Medulla oblongata (tissue), 1 donor: ENCODE data around the gene PRPF8.
"Not testable (repeated sequence)": the region's sequence is repeated elsewhere in the genome, so short reads cannot be mapped to it uniquely, and the experiment has no call there.

Experiments used
- DNase-seq: peaks from one replicate; pipeline ENCODE4 v3.0.0-alpha.2; 2015; ENCODE audit errors: extremely low spot score

Gene PRPF8

DNA sequence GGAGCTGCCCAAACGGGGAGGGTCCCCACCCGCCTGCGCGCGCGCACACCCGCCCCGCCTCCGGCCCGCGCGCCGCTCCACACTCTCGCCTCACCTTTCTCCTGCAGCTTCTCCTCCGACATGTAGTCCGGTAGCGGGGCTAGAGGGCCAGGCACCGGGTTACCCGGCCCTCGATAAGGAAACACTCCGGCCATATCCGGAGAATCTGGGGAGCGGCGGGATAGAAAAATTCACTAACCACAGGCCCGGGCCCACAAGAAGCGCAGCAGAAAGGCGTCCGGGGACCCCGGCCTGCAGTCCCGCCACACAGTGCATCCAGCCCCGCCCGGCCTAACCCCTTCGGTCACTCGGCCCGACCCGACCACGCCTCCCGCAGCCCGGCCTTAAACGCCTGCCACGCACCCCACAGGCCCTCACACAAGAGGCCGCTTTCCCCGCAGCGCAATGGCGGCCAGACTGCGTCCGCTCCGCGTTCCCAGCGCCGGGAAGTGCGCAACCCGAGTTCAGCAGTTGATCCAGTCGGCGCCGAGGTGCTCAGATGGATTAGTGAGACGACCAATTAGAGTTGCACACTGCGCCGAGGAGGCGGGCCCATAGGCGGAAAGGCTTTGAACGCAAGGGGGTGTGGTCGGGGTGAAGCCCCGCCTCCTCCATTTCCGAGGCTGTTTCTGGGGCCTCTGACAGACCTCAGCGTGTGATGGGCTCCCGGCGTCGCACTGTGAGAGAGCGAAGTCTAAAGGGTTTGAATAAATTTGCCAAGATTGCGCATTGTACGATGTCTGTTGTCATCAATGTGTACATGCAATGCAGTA, at the start of gene PRPF8:
TSS of gene PRPF8 (minus strand) at position 490 of the 812 bp plus-strand sequence. CDS start at position 194, 296 bp downstream.
- peak; percentile 99 for DNase-seq

GRCh38 chr17:1733759-1734158, 49.1 kb upstream of the PRPF8 start:
- DNase-seq, result no peak

DNA sequence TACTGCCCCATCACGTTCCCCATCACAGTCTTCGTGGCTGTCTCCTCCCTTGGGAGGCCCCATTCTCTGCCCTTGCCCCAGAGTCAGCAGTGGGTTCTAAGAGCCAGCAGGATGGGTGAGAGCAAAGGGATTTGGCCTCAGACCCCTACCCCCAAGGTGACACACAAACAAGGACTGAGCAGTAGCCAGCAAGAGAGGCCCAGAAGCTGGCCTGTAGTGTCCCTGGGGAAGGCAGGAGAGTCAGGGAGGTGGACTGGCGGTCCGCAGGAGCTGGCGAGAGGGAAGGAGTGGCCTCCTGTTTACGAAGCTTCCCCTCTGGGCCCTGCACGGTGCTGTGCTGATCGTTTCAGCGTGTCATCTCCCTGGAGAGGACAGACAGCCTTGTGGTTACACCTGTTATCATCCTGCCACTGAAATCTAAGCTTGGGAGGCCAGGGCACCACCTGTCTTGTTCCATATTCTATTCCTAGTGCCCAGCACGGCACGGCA, 48.2 kb upstream of the PRPF8 start:
- DNase-seq, result no peak

- DNase-seq, result no peak
Measured at GRCh38 chr17:1732241-1732832, 47.7 kb upstream of the PRPF8 start.

- no peak for DNase-seq
Measured at GRCh38 chr17:1731194-1731506, 46.5 kb upstream of the PRPF8 start.

DNA sequence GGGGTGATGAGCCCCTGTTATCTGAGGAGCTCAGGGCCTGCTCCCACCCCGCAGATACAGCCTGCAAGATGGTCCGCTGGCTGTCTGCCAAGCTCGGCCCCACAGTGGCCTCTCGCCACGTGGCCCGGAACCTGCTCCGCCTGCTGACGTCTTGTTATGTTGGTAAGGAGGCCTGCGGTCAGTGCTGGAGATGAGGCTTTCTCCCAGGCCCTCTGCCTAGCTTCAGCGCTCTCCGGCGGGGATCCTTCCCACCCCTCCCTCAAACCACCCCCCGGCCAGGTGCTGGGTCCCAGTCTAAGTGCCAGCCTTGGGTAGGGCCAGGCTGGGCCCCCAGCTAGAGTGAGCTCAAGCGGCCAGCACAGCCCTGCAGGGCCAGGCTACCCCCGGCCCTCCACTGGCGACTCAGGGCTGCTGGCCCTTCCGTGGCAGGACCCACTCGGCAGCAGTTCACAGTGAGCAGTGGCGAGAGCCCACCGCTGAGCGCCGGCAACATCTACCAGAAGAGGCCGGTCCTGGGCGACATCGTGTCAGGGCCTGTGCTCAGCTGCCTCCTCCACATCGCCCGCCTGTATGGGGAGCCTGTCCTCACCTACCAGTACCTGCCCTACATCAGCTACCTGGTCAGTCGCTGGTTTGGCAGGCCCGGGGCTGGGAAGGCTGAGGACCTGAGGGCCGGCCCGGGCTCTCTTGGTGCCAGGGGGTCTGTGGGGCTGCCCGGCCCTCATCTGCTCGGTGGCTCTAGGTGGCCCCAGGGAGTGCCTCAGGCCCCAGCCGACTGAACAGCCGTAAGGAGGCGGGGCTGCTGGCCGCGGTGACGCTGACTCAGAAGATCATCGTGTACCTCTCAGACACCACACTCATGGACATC, 45.9 kb upstream of the PRPF8 start:
- no peak for DNase-seq

DNA sequence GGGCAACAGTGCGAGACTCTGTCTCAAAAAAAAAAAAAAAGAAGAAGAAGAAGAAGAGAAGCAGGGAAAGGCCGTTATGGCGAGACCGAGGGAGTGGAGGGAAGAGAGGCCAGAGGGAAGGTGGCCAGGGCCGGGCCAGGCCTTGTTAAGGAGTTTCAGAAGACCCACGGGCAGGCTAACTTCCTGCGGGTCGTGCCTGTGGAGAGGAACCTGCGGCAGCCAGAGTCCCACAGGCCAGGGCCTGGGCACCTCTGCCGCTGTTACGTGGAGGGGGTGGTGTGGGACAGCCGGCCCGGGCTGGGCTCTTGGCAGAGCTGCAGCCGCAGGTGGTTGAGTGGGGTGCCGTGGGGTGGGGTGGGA, 45.3 kb upstream of the PRPF8 start:
- no peak for DNase-seq

GRCh38 chr17:1727876-1728630, 43.4 kb upstream of the PRPF8 start:
- DNase-seq, result no peak

DNA sequence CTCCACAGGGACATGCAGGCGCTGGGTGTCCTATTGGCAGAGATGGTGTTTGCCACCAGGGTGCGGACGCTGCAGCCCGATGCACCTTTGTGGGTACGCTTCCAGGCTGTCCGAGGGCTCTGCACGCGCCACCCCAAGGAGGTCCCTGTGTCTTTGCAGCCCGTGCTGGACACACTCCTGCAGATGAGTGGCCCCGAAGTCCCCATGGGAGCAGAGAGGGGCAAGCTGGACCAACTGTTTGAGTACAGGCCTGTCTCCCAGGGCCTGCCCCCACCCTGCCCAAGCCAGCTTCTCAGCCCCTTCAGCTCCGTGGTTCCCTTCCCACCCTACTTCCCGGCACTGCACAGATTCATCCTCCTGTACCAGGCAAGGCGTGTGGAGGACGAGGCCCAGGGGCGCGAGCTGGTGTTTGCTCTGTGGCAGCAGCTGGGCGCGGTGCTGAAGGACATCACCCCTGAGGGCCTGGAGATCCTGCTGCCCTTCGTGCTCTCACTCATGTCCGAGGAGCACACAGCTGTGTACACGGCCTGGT, 42.7 kb upstream of the PRPF8 start:
- DNase-seq, result no peak

DNA sequence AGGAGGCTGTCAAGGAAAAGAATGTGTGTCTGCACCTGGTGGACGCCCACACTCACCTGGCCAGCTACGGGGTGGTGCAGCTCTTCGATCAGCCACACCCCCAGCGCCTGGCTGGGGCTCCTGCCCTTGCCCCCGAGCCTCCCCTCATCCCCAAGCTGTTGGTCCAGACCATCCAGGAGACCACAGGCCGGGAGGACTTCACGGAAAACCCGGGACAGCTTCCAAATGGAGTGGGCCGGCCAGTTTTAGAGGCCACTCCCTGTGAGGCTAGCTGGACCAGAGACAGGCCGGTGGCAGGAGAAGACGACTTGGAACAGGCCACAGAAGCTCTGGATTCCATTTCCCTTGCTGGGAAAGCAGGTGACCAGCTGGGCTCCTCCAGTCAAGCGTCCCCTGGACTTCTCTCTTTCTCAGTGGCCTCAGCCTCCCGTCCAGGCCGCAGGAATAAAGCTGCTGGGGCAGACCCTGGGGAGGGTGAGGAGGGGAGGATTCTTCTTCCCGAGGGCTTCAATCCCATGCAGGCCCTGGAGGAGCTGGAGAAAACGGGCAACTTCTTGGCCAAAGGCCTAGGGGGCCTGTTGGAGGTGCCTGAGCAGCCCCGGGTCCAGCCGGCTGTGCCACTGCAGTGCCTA, 42.1 kb upstream of the PRPF8 start:
- no peak for DNase-seq

GRCh38 chr17:1725642-1726511, 41.2 kb upstream of the PRPF8 start:
- DNase-seq, result no peak

- no peak for DNase-seq
Measured at GRCh38 chr17:1724869-1725641, 40.4 kb upstream of the PRPF8 start.

- DNase-seq, result peak; percentile 88
Measured at GRCh38 chr17:1724351-1724868, 39.7 kb upstream of the PRPF8 start, which contains the start of gene WDR81. Gene WDR81 (plus strand): TSS chr17:1724704. CDS start chr17:1724960, 256 bp downstream.

GRCh38 chr17:1722022-1722421, 37.4 kb upstream of the PRPF8 start:
- DNase-seq, result not testable (repeated sequence)

GRCh38 chr17:1720856-1721386, 36.3 kb upstream of the PRPF8 start:
- peak; percentile 72 for DNase-seq

DNA sequence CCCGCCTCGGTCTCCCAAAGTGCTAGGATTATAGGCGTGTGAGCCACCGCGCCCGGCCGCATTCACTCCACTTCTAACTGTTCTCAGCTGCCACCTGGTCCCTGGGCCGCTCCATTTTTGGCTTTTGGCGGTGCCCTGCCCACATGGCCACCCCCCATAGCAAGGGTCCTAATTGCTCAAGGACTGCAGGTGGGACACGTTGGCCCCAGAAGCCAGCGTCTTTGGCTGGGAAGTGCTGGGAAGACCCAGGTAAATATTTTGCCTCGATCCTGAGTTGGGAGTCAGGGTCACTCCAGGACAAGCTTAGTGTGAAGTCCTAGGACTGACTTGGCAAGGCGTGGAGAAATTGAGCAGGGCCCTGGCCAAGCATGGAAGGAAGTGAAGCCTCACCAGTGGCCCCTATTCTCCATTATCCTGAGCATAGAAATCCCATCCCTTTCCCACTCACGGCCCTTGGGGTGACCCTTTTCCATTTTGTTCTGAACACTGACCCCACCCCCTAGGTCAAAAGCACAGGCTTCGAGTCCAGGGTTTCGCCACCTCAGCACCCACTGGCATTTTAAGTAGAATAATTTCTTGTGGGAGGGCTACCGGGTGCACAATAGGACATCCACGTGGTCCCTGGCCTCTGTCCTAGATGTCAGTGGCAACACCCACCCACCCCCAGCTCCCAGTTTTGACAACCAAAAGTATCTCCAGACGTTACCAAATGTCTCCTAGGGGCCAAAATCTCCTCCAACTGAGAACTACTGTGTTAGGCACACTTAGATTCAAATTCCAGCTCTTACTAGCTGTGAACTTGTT, 33.9 kb upstream of the PRPF8 start:
- no peak for DNase-seq

DNA sequence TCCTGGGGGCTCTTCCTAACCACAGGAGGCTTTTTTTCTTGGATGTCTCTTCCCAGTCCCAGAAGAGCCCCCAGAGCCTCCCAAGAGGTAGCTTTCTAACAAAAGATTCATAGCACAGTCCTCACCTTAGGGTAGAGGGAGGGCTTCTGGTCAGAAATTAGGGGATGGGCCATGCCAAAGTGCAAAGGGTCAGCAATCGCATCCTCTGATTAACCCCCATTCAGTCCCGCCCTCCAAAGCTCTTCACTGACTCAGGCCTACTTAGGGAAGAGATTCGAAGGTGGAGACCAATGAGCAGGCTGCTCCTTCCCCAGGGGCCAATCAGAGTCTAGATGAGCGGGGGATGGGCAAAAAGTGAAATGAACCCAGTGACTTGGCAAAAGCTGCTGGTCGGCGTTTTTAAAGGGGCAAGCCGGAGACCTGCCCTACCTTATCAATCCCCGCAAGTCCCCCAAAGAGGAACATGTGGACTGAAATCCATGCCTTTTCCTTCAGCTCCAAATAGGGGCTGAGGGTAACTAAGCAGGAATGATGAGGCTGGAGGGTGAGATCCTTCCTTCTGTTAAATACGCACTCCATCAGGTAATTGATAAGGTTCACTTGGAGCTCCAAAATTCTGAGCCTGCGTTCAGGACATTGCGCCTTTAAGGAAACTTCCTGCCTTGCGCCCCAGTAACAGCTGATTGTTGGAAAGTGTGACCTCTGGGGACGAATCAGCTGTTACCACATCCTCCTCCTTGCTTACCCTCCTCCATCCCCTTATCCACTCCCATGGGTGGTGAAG, 32.4 kb upstream of the PRPF8 start:
- peak; percentile 98 for DNase-seq
